H1 (cell line): ENCODE measurements around the gene GCGR.

Experiments
- CEBPB ChIP-seq: IDR thresholded peaks from 2 replicates; pipeline ENCODE4 v1.6.1; 2012; ENCODE audit warnings: low read depth, low read length
- EP300 ChIP-seq, 2 experiments: IDR thresholded peaks; 1 replicate in 1 of 2; 2 replicates in 1 of 2; pipeline ENCODE4 v1.6.1; 2011 to 2012; ENCODE audit warnings: low read depth in 2 of 2, low read length in 2 of 2, mild to moderate bottlenecking in 2 of 2, borderline replicate concordance in 1 of 2, inconsistent platforms in 1 of 2, moderate library complexity in 1 of 2
- FOSL1 ChIP-seq: IDR thresholded peaks from 2 replicates; pipeline ENCODE4 v1.6.1; 2011; ENCODE audit warnings: mild to moderate bottlenecking, low read depth, low read length, moderate library complexity; ENCODE audit not compliant: insufficient read depth
- MAFK ChIP-seq: IDR thresholded peaks from 2 replicates; pipeline ENCODE4 v1.6.1; 2012; ENCODE audit warnings: low read depth, mild to moderate bottlenecking, improper control_type of control experiment, low read length
- PHF8 ChIP-seq: fragments of 200-600 bp; sonication (generic); conservative IDR thresholded peaks from 2 replicates; pipeline ENCODE4 v1.7.1; 2012; ENCODE audit warnings: low read depth, mild to moderate bottlenecking, inconsistent platforms, low read length, moderate library complexity
- POLR2AphosphoS5 ChIP-seq: IDR thresholded peaks from 2 replicates; pipeline ENCODE4 v1.6.1; 2011; ENCODE audit warnings: low read depth, low read length
- RXRA ChIP-seq: IDR thresholded peaks from 2 replicates; pipeline ENCODE4 v1.6.1; 2011; ENCODE audit warnings: low read depth, mild to moderate bottlenecking, low read length, moderate library complexity; ENCODE audit not compliant: insufficient read depth
- TF ChIP-seq, protein P1 (sequence below), 3 experiments: IDR thresholded peaks; 1 replicate in 2 of 3; 2 replicates in 1 of 3; pipeline versions ENCODE4 v1.5.1 to v1.6.1; 2011; ENCODE audit warnings: low read length in 3 of 3, mild to moderate bottlenecking in 3 of 3, inconsistent platforms in 2 of 3, low read depth in 1 of 3, moderate library complexity in 1 of 3; ENCODE audit not compliant: insufficient read depth in 1 of 3; ENCODE audit errors: control extremely low read depth in 1 of 3

DNA sequence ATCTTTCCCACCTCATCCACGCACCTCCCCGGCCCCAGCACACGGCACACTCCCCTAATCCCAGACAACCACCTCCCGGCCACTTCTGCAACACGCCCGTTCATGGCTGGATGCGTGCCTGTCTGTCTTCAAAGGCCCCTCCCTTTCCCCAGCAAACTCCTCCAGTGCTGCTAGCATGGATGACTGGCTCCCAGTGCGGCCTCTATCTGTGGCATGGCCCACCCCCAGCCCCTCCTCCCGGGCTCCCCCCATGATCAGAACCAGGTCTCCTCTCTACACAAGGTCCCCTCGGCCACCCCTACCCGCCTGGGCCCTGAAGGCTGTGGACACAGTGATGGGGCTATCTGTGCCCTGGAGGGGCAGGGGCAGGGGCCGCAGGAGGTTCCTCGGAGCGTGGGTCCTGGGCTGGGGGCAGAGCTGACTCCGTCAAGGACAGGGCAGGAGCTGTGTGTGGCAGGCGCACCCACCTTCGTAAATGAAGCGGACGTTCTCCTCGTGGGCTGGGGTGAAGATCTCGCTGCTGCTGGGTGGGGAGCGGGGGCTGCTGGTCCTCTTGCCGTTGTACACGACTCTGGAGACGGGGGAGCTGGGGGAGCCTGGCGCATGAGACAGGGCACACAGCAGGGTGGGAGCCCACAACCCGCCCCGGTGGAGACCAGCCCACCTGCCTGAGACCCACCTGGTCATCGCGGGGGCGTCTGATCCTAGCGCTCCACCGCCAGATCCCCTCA, 20.0 kb downstream of the GCGR start:
- TF ChIP-seq EP300 (IDR thresholded peaks at IDR 0.05; ENCODE audit: borderline replicate concordance in 1 of 2, low read depth in 2 of 2, low read length in 2 of 2), result no peak
- no peak for TF ChIP-seq FOSL1
- no peak for TF ChIP-seq CEBPB
- TF ChIP-seq POLR2AphosphoS5, result no peak
- TF ChIP-seq, protein P1, sequence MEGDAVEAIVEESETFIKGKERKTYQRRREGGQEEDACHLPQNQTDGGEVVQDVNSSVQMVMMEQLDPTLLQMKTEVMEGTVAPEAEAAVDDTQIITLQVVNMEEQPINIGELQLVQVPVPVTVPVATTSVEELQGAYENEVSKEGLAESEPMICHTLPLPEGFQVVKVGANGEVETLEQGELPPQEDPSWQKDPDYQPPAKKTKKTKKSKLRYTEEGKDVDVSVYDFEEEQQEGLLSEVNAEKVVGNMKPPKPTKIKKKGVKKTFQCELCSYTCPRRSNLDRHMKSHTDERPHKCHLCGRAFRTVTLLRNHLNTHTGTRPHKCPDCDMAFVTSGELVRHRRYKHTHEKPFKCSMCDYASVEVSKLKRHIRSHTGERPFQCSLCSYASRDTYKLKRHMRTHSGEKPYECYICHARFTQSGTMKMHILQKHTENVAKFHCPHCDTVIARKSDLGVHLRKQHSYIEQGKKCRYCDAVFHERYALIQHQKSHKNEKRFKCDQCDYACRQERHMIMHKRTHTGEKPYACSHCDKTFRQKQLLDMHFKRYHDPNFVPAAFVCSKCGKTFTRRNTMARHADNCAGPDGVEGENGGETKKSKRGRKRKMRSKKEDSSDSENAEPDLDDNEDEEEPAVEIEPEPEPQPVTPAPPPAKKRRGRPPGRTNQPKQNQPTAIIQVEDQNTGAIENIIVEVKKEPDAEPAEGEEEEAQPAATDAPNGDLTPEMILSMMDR (IDR thresholded peaks at IDR 0.05; ENCODE audit: control extremely low read depth in 1 of 3, insufficient read depth in 1 of 3, low read depth in 1 of 3, low read length in 3 of 3), result no peak
- TF ChIP-seq PHF8, result no peak
- TF ChIP-seq MAFK, result no peak
- no peak for TF ChIP-seq RXRA
